H1 (cell line): ENCODE results near the gene OGDHL. TPM values are rescaled to one million over a fixed set of nuclear protein-coding genes. Genes with fewer than 3 reads are reported as not detected.

Experiments
- BCL11A ChIP-seq, 2 experiments: IDR thresholded peaks; one replicate each; pipeline ENCODE4 v1.6.1; 2011; ENCODE audit warnings: low read depth in 2 of 2, low read length in 2 of 2, mild to moderate bottlenecking in 2 of 2
- EZH2 ChIP-seq: fragments of 200-600 bp; sonication (generic); IDR thresholded peaks from 2 replicates; pipeline ENCODE4 v1.7.1; 2012; ENCODE audit warnings: low read depth, mild to moderate bottlenecking, moderate library complexity, low read length, inconsistent platforms; ENCODE audit not compliant: severe bottlenecking
- NANOG ChIP-seq: IDR thresholded peaks from 2 replicates; pipeline ENCODE4 v1.6.1; 2011; ENCODE audit warnings: low read length, low read depth, mild to moderate bottlenecking, inconsistent platforms; ENCODE audit not compliant: insufficient read depth, poor library complexity, severe bottlenecking
- RAD21 ChIP-seq, 2 experiments: IDR thresholded peaks in 1 of 2; conservative IDR thresholded peaks in 1 of 2; 2 replicates each; pipeline ENCODE4 v1.6.1; 2011; ENCODE audit warnings: low read depth in 2 of 2, low read length in 2 of 2, improper control_type of control experiment in 1 of 2, inconsistent platforms in 1 of 2, mild to moderate bottlenecking in 1 of 2, moderate library complexity in 1 of 2
- TAF1 ChIP-seq: IDR thresholded peaks from 2 replicates; pipeline ENCODE4 v1.6.1; 2011; ENCODE audit warnings: mild to moderate bottlenecking, low read depth, low read length
- polyA plus RNA-seq, 7 experiments: library from polyadenylated mRNA; depleted of rRNA in 3 of 7; stranded (reverse) in 5 of 7; unstranded in 2 of 7; fragments of >200 nt in 5 of 7; fragments of 200-250 nt in 2 of 7; gene quantifications; 1 replicate in 5 of 7; 2 replicates in 1 of 7; 4 replicates in 1 of 7; pipeline versions ENCODE4 v1.2.1 to v1.2.3, GENCODE V29; 2011 to 2013; ENCODE audit warnings: missing spikeins in 2 of 7, mixed read lengths in 2 of 7
- total RNA-seq: library from RNA; stranded (reverse); fragmentation: NEBNext Ultra II Directional; extraction: Animal tissue kit (Norgen Biotek cat#: 25700); gene quantifications from 2 replicates; pipeline ENCODE4 v1.2.1, GENCODE V29; 2021
- TF ChIP-seq, protein P1 (sequence below): fragments of 300-600 bp; sonication (generic); IDR thresholded peaks from 2 replicates; pipeline ENCODE4 v1.7.1; 2012; ENCODE audit warnings: low read length, moderate library complexity, mild to moderate bottlenecking, inconsistent platforms; ENCODE audit not compliant: insufficient replicate concordance
- TF ChIP-seq, protein P2 (sequence below), 3 experiments: IDR thresholded peaks; 1 replicate in 2 of 3; 2 replicates in 1 of 3; pipeline versions ENCODE4 v1.5.1 to v1.6.1; 2011; ENCODE audit warnings: low read length in 3 of 3, mild to moderate bottlenecking in 3 of 3, inconsistent platforms in 2 of 3, low read depth in 1 of 3, moderate library complexity in 1 of 3; ENCODE audit not compliant: insufficient read depth in 1 of 3; ENCODE audit errors: control extremely low read depth in 1 of 3

The OGDHL gene
- total and polyA plus RNA-seq, 2 of the 8 experiments (the other 6 are each of a cell fraction or from before 2014, with no cell fraction given), result 16.1 to 16.6 TPM

DNA sequence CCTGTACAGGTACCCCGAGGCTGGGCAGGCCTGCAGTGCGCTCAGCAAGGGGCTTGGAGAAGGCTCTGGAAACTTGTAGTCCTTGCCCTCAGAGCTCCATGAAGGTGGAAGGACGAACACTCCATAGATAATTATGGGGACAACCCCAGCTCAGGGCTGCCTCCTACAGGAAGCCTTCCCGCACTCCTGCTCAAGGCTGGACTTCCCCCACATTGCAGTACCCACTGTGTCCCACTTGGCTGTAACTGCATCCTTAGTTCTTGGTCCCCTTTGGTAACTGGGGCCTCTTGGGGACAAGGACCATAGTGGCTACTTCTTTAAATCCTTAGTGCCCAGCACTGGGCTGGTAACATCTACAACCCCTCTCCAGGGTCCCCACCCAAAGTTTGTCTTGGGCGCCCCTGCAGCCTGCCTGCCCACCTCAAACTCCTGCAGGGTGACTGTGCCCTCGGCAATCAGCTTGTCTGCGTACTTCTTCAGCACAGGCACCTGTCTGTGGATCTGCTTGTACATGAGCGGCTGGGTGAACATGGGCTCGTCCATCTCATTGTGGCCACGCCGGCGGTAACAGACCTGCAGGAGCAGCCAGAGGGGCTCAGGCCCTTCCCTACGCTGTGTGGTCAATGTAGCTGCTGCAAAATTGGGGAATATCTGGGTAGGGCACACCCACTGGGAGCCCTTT, 17.1 kb downstream of the OGDHL start (continued):
- TF ChIP-seq, protein P1, sequence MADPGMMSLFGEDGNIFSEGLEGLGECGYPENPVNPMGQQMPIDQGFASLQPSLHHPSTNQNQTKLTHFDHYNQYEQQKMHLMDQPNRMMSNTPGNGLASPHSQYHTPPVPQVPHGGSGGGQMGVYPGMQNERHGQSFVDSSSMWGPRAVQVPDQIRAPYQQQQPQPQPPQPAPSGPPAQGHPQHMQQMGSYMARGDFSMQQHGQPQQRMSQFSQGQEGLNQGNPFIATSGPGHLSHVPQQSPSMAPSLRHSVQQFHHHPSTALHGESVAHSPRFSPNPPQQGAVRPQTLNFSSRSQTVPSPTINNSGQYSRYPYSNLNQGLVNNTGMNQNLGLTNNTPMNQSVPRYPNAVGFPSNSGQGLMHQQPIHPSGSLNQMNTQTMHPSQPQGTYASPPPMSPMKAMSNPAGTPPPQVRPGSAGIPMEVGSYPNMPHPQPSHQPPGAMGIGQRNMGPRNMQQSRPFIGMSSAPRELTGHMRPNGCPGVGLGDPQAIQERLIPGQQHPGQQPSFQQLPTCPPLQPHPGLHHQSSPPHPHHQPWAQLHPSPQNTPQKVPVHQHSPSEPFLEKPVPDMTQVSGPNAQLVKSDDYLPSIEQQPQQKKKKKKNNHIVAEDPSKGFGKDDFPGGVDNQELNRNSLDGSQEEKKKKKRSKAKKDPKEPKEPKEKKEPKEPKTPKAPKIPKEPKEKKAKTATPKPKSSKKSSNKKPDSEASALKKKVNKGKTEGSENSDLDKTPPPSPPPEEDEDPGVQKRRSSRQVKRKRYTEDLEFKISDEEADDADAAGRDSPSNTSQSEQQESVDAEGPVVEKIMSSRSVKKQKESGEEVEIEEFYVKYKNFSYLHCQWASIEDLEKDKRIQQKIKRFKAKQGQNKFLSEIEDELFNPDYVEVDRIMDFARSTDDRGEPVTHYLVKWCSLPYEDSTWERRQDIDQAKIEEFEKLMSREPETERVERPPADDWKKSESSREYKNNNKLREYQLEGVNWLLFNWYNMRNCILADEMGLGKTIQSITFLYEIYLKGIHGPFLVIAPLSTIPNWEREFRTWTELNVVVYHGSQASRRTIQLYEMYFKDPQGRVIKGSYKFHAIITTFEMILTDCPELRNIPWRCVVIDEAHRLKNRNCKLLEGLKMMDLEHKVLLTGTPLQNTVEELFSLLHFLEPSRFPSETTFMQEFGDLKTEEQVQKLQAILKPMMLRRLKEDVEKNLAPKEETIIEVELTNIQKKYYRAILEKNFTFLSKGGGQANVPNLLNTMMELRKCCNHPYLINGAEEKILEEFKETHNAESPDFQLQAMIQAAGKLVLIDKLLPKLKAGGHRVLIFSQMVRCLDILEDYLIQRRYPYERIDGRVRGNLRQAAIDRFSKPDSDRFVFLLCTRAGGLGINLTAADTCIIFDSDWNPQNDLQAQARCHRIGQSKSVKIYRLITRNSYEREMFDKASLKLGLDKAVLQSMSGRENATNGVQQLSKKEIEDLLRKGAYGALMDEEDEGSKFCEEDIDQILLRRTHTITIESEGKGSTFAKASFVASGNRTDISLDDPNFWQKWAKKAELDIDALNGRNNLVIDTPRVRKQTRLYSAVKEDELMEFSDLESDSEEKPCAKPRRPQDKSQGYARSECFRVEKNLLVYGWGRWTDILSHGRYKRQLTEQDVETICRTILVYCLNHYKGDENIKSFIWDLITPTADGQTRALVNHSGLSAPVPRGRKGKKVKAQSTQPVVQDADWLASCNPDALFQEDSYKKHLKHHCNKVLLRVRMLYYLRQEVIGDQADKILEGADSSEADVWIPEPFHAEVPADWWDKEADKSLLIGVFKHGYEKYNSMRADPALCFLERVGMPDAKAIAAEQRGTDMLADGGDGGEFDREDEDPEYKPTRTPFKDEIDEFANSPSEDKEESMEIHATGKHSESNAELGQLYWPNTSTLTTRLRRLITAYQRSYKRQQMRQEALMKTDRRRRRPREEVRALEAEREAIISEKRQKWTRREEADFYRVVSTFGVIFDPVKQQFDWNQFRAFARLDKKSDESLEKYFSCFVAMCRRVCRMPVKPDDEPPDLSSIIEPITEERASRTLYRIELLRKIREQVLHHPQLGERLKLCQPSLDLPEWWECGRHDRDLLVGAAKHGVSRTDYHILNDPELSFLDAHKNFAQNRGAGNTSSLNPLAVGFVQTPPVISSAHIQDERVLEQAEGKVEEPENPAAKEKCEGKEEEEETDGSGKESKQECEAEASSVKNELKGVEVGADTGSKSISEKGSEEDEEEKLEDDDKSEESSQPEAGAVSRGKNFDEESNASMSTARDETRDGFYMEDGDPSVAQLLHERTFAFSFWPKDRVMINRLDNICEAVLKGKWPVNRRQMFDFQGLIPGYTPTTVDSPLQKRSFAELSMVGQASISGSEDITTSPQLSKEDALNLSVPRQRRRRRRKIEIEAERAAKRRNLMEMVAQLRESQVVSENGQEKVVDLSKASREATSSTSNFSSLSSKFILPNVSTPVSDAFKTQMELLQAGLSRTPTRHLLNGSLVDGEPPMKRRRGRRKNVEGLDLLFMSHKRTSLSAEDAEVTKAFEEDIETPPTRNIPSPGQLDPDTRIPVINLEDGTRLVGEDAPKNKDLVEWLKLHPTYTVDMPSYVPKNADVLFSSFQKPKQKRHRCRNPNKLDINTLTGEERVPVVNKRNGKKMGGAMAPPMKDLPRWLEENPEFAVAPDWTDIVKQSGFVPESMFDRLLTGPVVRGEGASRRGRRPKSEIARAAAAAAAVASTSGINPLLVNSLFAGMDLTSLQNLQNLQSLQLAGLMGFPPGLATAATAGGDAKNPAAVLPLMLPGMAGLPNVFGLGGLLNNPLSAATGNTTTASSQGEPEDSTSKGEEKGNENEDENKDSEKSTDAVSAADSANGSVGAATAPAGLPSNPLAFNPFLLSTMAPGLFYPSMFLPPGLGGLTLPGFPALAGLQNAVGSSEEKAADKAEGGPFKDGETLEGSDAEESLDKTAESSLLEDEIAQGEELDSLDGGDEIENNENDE, result no peak
- TF ChIP-seq NANOG, result no peak
- no peak for TF ChIP-seq EZH2
- TF ChIP-seq RAD21 (IDR thresholded peaks at IDR 0.05 in 1 of 2, conservative IDR thresholded peaks at IDR 0.05 in 1 of 2; ENCODE audit: low read depth in 2 of 2, low read length in 2 of 2), result peak; percentile 60 to 68
- TF ChIP-seq TAF1, result no peak
- no peak for TF ChIP-seq BCL11A (IDR thresholded peaks at IDR 0.05; ENCODE audit: low read depth in 2 of 2, low read length in 2 of 2)
- TF ChIP-seq, protein P2, sequence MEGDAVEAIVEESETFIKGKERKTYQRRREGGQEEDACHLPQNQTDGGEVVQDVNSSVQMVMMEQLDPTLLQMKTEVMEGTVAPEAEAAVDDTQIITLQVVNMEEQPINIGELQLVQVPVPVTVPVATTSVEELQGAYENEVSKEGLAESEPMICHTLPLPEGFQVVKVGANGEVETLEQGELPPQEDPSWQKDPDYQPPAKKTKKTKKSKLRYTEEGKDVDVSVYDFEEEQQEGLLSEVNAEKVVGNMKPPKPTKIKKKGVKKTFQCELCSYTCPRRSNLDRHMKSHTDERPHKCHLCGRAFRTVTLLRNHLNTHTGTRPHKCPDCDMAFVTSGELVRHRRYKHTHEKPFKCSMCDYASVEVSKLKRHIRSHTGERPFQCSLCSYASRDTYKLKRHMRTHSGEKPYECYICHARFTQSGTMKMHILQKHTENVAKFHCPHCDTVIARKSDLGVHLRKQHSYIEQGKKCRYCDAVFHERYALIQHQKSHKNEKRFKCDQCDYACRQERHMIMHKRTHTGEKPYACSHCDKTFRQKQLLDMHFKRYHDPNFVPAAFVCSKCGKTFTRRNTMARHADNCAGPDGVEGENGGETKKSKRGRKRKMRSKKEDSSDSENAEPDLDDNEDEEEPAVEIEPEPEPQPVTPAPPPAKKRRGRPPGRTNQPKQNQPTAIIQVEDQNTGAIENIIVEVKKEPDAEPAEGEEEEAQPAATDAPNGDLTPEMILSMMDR (IDR thresholded peaks at IDR 0.05; ENCODE audit: control extremely low read depth in 1 of 3, insufficient read depth in 1 of 3, low read depth in 1 of 3, low read length in 3 of 3), result peak; percentile 74 to 88 (median 82)
